Right atrium auricular region (tissue), 2 donors: ENCODE measurements around the gene PDGFC. TPM values are rescaled to one million over a fixed set of nuclear protein-coding genes. Genes with fewer than 3 reads are reported as not detected.
"Not testable (repeated sequence)": the region's sequence is repeated elsewhere in the genome, so short reads cannot be mapped to it uniquely, and the experiment has no call there.

Experiments used
- DNase-seq: peaks from one replicate; pipeline ENCODE4 v3.0.0-alpha.2; 2019; ENCODE audit warnings: low spot score
- H3K27ac ChIP-seq, 2 donors: fragments of 200-600 bp; sonication (generic); 1 replicate in 1 of 2; 2 replicates in 1 of 2; pipeline ENCODE4 v1.5.1; 2016 to 2019
- H3K27me3 ChIP-seq, 2 donors: fragments of 200-600 bp; sonication (generic); one replicate each; pipeline versions ENCODE4 v1.5.1 to v1.6.0; 2017 to 2019
- H3K36me3 ChIP-seq: fragments of 200-600 bp; sonication (generic); one replicate; pipeline ENCODE4 v1.5.1; 2016
- H3K4me1 ChIP-seq, 2 donors: fragments of 200-600 bp; sonication (generic); one replicate each; pipeline versions ENCODE4 v1.5.1 to v1.6.0; 2017 to 2019
- H3K4me3 ChIP-seq, 2 donors: fragments of 200-600 bp; sonication (generic); 1 replicate in 1 of 2; 2 replicates in 1 of 2; pipeline ENCODE4 v1.5.1; 2017 to 2019; ENCODE audit warnings: mild to moderate bottlenecking in 1 of 2, moderate library complexity in 1 of 2
- H3K9me3 ChIP-seq, 2 donors: fragments of 200-600 bp; sonication (generic); one replicate each; pipeline ENCODE4 v1.5.1; 2019
- total RNA-seq, 2 donors: library from RNA; depleted of rRNA; stranded (reverse); fragments of >200 nt; gene quantifications; one replicate each; pipeline ENCODE4 v1.1.0, GENCODE V29; 2016
- TF ChIP-seq, protein P1 (sequence below), 2 donors: fragments of 200-600 bp; sonication (generic); IDR thresholded peaks; one replicate each; pipeline ENCODE4 v1.5.1; 2019; ENCODE audit warnings: antibody characterized with exemption in 2 of 2

Gene PDGFC
- total RNA-seq, 2 donors from 2014 or later, result 17.0 to 17.1 TPM

- no peaks in the 10 kb centered on the region for H3K27me3 ChIP-seq
- no peak overlapping the region for H3K27ac ChIP-seq
- no peaks in the 10 kb centered on the region for H3K36me3 ChIP-seq
- TF ChIP-seq, protein P1, sequence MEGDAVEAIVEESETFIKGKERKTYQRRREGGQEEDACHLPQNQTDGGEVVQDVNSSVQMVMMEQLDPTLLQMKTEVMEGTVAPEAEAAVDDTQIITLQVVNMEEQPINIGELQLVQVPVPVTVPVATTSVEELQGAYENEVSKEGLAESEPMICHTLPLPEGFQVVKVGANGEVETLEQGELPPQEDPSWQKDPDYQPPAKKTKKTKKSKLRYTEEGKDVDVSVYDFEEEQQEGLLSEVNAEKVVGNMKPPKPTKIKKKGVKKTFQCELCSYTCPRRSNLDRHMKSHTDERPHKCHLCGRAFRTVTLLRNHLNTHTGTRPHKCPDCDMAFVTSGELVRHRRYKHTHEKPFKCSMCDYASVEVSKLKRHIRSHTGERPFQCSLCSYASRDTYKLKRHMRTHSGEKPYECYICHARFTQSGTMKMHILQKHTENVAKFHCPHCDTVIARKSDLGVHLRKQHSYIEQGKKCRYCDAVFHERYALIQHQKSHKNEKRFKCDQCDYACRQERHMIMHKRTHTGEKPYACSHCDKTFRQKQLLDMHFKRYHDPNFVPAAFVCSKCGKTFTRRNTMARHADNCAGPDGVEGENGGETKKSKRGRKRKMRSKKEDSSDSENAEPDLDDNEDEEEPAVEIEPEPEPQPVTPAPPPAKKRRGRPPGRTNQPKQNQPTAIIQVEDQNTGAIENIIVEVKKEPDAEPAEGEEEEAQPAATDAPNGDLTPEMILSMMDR (IDR thresholded peaks at IDR 0.05), result no peak
- no peaks in the 10 kb centered on the region for H3K4me1 ChIP-seq
- DNase-seq, result no peak
- H3K9me3 ChIP-seq, result no peaks in the 10 kb centered on the region
- no peak overlapping the region for H3K4me3 ChIP-seq
Measured at GRCh38 chr4:156873799-156874198, 97.8 kb downstream of the PDGFC start.

DNA sequence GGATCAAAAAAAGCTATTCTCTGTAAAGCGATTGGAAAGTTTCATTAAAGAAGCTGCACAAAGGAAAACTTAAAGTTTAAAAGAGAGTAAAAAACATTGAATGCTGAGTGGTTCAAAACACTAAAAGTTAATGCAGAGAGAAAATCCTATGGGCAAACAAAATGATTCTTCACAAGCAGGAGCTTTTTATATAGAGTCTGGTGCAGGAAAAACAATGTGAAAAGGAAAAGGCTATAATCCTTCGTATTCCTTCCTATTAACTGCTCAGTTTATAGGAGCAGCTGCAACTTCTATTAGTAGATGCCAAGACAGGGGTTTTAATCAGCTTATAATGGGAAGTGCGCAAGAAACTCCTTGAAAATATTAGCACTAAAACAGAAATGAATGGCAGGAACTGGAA lies 100.7 kb downstream of the PDGFC start:
- Histone ChIP-seq H3K27ac (no peak overlapping the region), H3K27me3 (no peaks in the 10 kb centered on the region), H3K4me3 (no peak overlapping the region), H3K9me3 (no peaks in the 10 kb centered on the region), H3K4me1 (no peaks in the 10 kb centered on the region), H3K36me3 (no peaks in the 10 kb centered on the region)
- TF ChIP-seq, protein P1 (IDR thresholded peaks at IDR 0.05), result no peak
- no peak for DNase-seq

- Histone ChIP-seq H3K4me1 (no peaks in the 10 kb centered on the region), H3K36me3 (no peaks in the 10 kb centered on the region), H3K9me3 (no peaks in the 10 kb centered on the region), H3K27me3 (no peaks in the 10 kb centered on the region), H3K4me3 (no peak overlapping the region), H3K27ac (no peak overlapping the region)
- DNase-seq, result no peak
- TF ChIP-seq, protein P1 (IDR thresholded peaks at IDR 0.05), result no peak
Measured at GRCh38 chr4:156870131-156870530, 101.5 kb downstream of the PDGFC start.

GRCh38 chr4:156866088-156866487 lies 105.5 kb downstream of the PDGFC start:
- not testable (repeated sequence) for H3K4me1 ChIP-seq, H3K9me3 ChIP-seq, DNase-seq, H3K27me3 ChIP-seq, H3K27ac ChIP-seq, H3K4me3 ChIP-seq, H3K36me3 ChIP-seq

- no peaks in the 10 kb centered on the region for H3K9me3 ChIP-seq
- H3K27me3 ChIP-seq, result no peaks in the 10 kb centered on the region
- H3K27ac ChIP-seq, result no peak overlapping the region
- H3K4me1 ChIP-seq, result no peaks in the 10 kb centered on the region
- no peaks in the 10 kb centered on the region for H3K36me3 ChIP-seq
- no peak overlapping the region for H3K4me3 ChIP-seq
- DNase-seq, result no peak
- TF ChIP-seq, protein P1 (IDR thresholded peaks at IDR 0.05), result no peak
Measured at GRCh38 chr4:156865451-156865850, 106.1 kb downstream of the PDGFC start.

GRCh38 chr4:156858071-156858470 lies 113.5 kb downstream of the PDGFC start:
- no peaks in the 10 kb centered on the region for H3K27me3 ChIP-seq
- H3K27ac ChIP-seq, result no peak overlapping the region
- TF ChIP-seq, protein P1 (IDR thresholded peaks at IDR 0.05), result no peak
- no peaks in the 10 kb centered on the region for H3K4me1 ChIP-seq
- no peak overlapping the region for H3K4me3 ChIP-seq
- DNase-seq, result no peak
- H3K9me3 ChIP-seq, result no peaks in the 10 kb centered on the region
- H3K36me3 ChIP-seq, result no peaks in the 10 kb centered on the region
